Measurements from ENCODE around the gene IFT25. TPM values are rescaled to one million over a fixed set of nuclear protein-coding genes. Genes with fewer than 3 reads are reported as not detected.

Gene IFT25
- total RNA-seq, 1 experiment from 2014 or later, result 31.7 TPM

DNA sequence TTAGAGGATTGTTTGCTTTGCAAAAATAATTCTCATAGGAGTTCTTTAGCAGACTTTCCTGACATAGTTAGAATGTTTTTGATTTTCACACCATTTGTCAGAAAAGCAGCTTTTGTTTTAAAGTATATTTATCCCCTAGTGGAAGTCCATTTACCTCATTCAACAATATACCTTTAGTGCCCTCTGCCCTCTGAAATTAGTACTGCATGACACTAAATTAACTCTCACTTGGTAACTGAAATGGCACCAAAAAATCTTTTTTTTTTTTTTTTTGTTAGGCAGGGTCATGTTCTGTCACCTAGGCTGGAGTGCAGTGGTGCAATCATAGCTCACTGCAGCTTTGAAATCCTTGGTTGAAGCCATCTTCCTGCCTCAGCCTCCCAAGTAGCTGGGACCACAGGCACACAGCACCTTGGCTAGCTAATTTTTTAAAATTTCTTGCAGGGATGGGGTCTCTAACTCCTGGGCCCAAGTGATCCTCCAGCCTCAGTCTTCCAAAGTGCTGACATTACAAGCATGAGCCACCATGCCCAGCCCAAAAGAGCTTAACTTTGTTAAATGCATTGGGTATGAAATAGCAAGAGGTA is 14.3 kb upstream of the IFT25 start:
- intact Hi-C loops (cut with micrococcal nuclease; ENCODE audit: unreplicated experiment), result no loop called here
- TF ChIP-seq, protein P1, sequence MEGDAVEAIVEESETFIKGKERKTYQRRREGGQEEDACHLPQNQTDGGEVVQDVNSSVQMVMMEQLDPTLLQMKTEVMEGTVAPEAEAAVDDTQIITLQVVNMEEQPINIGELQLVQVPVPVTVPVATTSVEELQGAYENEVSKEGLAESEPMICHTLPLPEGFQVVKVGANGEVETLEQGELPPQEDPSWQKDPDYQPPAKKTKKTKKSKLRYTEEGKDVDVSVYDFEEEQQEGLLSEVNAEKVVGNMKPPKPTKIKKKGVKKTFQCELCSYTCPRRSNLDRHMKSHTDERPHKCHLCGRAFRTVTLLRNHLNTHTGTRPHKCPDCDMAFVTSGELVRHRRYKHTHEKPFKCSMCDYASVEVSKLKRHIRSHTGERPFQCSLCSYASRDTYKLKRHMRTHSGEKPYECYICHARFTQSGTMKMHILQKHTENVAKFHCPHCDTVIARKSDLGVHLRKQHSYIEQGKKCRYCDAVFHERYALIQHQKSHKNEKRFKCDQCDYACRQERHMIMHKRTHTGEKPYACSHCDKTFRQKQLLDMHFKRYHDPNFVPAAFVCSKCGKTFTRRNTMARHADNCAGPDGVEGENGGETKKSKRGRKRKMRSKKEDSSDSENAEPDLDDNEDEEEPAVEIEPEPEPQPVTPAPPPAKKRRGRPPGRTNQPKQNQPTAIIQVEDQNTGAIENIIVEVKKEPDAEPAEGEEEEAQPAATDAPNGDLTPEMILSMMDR (IDR thresholded peaks at IDR 0.05; ENCODE audit: insufficient read depth in 1 of 2, low read depth in 1 of 2, low read length in 1 of 2, severe bottlenecking in 1 of 2, unreplicated experiment in 1 of 2), result peak; percentile 35 to 57
- Histone ChIP-seq H3K36me3 (ENCODE audit: control insufficient read depth, insufficient read depth, low read length) (peaks cover 2% of the 10 kb centered on the region; the same call in 1 of the 2 replicates), H3K4me1 (peaks cover 27% of the 10 kb centered on the region), H3K9me3 (no peaks in the 10 kb centered on the region), H3K27me3 (replicated peaks; ENCODE audit: control insufficient read depth, insufficient read depth, low read length) (no peaks in the 10 kb centered on the region), H3K4me3 (ENCODE audit: low read depth, low read length) (no peak overlapping the region)
- ChIA-PET POLR2A (interaction anchor here (0.6 to 0.7 kb wide), 2 partner anchors 9 to 14 kb away, joined by 5 to 11 read pairs; partner anchors contain the start of gene IFT25), CTCF (interaction anchor here (0.6 to 2.1 kb wide), 10 partner anchors 11 to 949 kb away, joined by 3 to 16 read pairs (median 6); partner anchors contain the start of genes IFT25 and LRRC42)
- peaks cover 20% of the 10 kb centered on the region for H3K4me1 Mint-ChIP-seq (ENCODE audit: low read depth, unreplicated experiment)
- no peak for DNase-seq
- H3K27me3 Mint-ChIP-seq (ENCODE audit: insufficient read depth, unreplicated experiment), result no peaks in the 10 kb centered on the region
- BruUV-seq (replicated peaks), result no TSS peak
- no peak overlapping the region for H3K4me3 Mint-ChIP-seq (ENCODE audit: unreplicated experiment)
- H3K27ac Mint-ChIP-seq (ENCODE audit: unreplicated experiment), result no peak overlapping the region
- no peaks in the 10 kb centered on the region for H3K9me3 Mint-ChIP-seq (ENCODE audit: unreplicated experiment)
- peaks cover 54% of the 10 kb centered on the region for H3K36me3 Mint-ChIP-seq (ENCODE audit: insufficient read depth, unreplicated experiment)

DNA sequence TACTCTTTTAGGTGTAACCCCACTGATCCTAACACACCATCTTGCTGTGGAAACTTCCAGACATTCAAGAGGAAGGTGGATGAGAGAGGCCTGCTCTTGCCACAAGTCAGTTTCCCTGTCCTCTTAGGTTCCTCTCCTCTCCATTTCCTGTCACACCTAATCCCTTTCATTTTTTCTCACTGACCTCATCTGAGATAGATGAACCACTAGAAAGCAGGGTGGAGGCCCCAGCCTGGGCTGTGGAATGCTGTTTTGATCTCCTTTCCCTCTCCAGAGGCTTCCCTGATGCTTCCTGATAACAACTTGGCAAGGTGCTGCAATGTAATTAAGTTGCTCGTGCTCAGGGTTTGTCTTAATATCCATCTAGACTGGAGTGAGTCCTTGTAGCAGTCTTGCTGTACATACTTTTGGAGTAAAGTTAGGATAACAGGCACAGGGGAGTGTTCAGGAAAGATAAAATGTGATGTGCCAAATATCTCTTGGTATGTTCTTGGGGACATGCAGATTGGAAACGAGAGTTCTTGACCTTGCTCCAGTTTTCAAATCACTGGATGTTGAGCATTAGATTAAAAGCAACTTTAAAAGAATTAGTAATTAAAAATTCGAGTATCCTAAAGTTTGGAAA is 11.8 kb upstream of the IFT25 start:
- Histone ChIP-seq H3K36me3 (ENCODE audit: control insufficient read depth, insufficient read depth, low read length) (no peaks in the 10 kb centered on the region), H3K4me1 (peaks cover 27% of the 10 kb centered on the region), H3K9me3 (no peaks in the 10 kb centered on the region), H3K27me3 (replicated peaks; ENCODE audit: control insufficient read depth, insufficient read depth, low read length) (no peaks in the 10 kb centered on the region), H3K4me3 (ENCODE audit: low read depth, low read length) (no peak overlapping the region)
- Mint-ChIP-seq H3K36me3 (ENCODE audit: insufficient read depth, unreplicated experiment) (peaks cover 48% of the 10 kb centered on the region), H3K27ac (ENCODE audit: unreplicated experiment) (peak overlapping the region; percentile 84), H3K4me1 (ENCODE audit: low read depth, unreplicated experiment) (peaks cover 10% of the 10 kb centered on the region), H3K9me3 (ENCODE audit: unreplicated experiment) (no peaks in the 10 kb centered on the region), H3K4me3 (ENCODE audit: unreplicated experiment) (peak overlapping the region; percentile 59), H3K27me3 (ENCODE audit: insufficient read depth, unreplicated experiment) (no peaks in the 10 kb centered on the region)
- BruUV-seq (replicated peaks), result no TSS peak
- intact Hi-C loops (cut with micrococcal nuclease; ENCODE audit: unreplicated experiment), result no loop called here
- POLR2A ChIA-PET, result no interaction called here
- DNase-seq, result peak; percentile 66 to 72
- CTCF ChIA-PET, result interaction anchor here (1.4 kb wide), 1 partner anchor 48 kb away, joined by 3 read pairs; no protein-coding TSS in a partner anchor
- TF ChIP-seq, protein P1 (IDR thresholded peaks at IDR 0.05; ENCODE audit: insufficient read depth in 1 of 2, low read depth in 1 of 2, low read length in 1 of 2, severe bottlenecking in 1 of 2, unreplicated experiment in 1 of 2), result no peak

DNA sequence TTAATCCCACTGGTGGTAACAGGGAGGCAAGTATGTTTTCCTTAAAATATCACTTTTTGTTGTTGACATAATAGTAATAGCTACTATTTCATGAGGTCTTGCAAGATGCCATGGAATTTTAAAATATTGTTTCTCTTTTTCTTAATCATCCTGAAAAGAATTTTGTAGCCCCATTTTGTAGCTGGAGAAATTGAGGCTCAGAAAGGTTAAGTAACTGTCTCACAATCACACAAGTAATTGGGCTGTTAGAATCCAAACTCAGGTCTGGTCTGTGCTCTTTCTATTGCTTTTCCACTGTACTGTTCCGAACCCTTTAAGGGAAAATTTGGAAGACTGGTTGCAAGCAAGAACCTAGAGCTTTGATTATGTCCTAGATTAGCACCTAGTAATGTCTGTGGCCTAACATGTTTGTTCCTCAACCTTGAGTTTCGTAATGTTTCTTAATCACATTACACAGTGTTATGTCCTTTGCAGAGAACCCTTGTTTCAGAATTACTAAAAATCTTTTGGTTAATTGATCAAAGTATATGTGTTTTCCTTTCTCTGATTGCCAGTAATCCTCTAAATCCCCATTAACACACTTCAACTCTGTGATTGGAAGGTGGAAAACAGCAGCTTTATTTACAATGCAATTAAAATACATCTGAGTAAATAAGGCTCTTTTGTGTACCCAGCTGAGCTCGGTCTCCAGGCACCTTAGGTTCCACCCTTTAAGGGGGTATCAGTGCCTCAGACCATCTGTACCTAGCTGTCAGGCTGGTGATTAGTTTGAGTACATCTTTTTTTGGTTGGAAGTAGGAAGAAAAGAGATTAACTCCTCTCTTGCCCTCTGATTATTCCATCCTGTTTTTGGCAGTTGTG is 11.0 kb upstream of the IFT25 start:
- CTCF ChIA-PET, result interaction anchor here (1.0 to 1.4 kb wide), 3 partner anchors 9 to 47 kb away, joined by 3 to 11 read pairs (median 3); partner anchors contain the start of genes IFT25 and LRRC42
- H3K9me3 ChIP-seq, result no peaks in the 10 kb centered on the region
- intact Hi-C loops (cut with micrococcal nuclease; ENCODE audit: unreplicated experiment), result no loop called here
- Mint-ChIP-seq H3K27ac (ENCODE audit: unreplicated experiment) (peak overlapping the region; percentile 84), H3K4me3 (ENCODE audit: unreplicated experiment) (peak overlapping the region; percentile 59), H3K9me3 (ENCODE audit: unreplicated experiment) (no peaks in the 10 kb centered on the region), H3K4me1 (ENCODE audit: low read depth, unreplicated experiment) (peaks cover 10% of the 10 kb centered on the region), H3K27me3 (ENCODE audit: insufficient read depth, unreplicated experiment) (no peaks in the 10 kb centered on the region), H3K36me3 (ENCODE audit: insufficient read depth, unreplicated experiment) (peaks cover 48% of the 10 kb centered on the region)
- POLR2A ChIA-PET, result interaction anchor here (0.6 to 1.3 kb wide), 3 partner anchors 11 to 1489 kb away, joined by 3 to 7 read pairs (median 3); partner anchors contain the start of genes IFT25 and LRRC42
- no TSS peak for BruUV-seq (replicated peaks)
- peak; percentile 39 to 48 for DNase-seq
- no peaks in the 10 kb centered on the region for H3K36me3 ChIP-seq (ENCODE audit: control insufficient read depth, insufficient read depth, low read length)
- TF ChIP-seq, protein P1 (IDR thresholded peaks at IDR 0.05; ENCODE audit: insufficient read depth in 1 of 2, low read depth in 1 of 2, low read length in 1 of 2, severe bottlenecking in 1 of 2, unreplicated experiment in 1 of 2), result no peak
- no peaks in the 10 kb centered on the region for H3K27me3 ChIP-seq (replicated peaks; ENCODE audit: control insufficient read depth, insufficient read depth, low read length)
- peaks cover 27% of the 10 kb centered on the region for H3K4me1 ChIP-seq
- no peak overlapping the region for H3K4me3 ChIP-seq (ENCODE audit: low read depth, low read length)
